ENCODE data around the gene FAAH2. TPM values are rescaled to one million over a fixed set of nuclear protein-coding genes. Genes with fewer than 3 reads are reported as not detected.

FAAH2 gene
- total and polyA plus RNA-seq, 9 of the 15 experiments (the other 6 are each of a cell fraction or from before 2014, with no cell fraction given): 0.07 to 1.1 (median 0.47) TPM

DNA sequence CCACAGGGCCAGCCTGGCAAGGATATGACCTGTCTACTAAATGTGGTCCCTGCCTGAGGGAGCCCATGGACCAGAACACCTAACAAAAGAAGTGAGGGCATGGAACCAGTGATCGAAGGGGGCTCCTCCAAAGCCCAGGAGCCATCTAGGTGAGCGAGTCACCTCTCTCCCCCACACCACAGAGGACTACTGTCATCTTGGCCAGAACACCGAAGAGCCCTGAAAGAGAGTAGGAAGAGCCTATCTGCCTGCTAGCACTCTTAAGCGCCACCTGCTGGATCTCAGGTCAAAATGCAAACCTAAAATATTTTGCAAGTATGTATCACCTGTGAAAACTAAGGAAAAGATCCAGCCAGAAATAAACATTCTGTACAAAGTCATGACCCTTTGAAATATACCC is 167.4 kb downstream of the FAAH2 start (continued):
- TF ChIP-seq ZNF398 (CRISPR knock-in tag; IDR thresholded peaks at IDR 0.05): no peak
- TF ChIP-seq HNRNPUL1 (IDR thresholded peaks at IDR 0.05; ENCODE audit: low read length): no peak
- no peak for TF ChIP-seq ESRRA (IDR thresholded peaks at IDR 0.05; ENCODE audit: borderline replicate concordance, low read depth)
- no peak for TF ChIP-seq HNRNPL (IDR thresholded peaks at IDR 0.05; ENCODE audit: low read depth, low read length)
- TF ChIP-seq RAD21 (CRISPR knock-in tag; conservative IDR thresholded peaks at IDR 0.05 in 1 of 2, IDR thresholded peaks at IDR 0.05 in 1 of 2): peak in 1 of 2 experiments; percentile 48; a peak in 2 of 4 replicates
- TF ChIP-seq ZFPM2 (CRISPR knock-in tag; IDR thresholded peaks at IDR 0.05): no peak
- no peak for TF ChIP-seq HNRNPLL (IDR thresholded peaks at IDR 0.05; ENCODE audit: low read depth, low read length, poor library complexity, severe bottlenecking)
- no peak for TF ChIP-seq CREB1 (IDR thresholded peaks at IDR 0.05)
- TF ChIP-seq CREB1 (CRISPR knock-in tag; IDR thresholded peaks at IDR 0.05): no peak

- no peak overlapping the region for H3K4me2 ChIP-seq (ENCODE audit: insufficient read depth, low read length)
- in situ Hi-C loops (cut with MboI): no loop called here
- no peaks in the 10 kb centered on the region for H3K4me1 ChIP-seq (replicated peaks in 1 of 2; ENCODE audit: control insufficient read depth in 2 of 2, insufficient read depth in 2 of 2, low read length in 2 of 2)
- intact Hi-C loops (cut with micrococcal nuclease): no loop called here
- DNase-seq (ENCODE audit: extremely low read depth in 1 of 4, low spot score in 3 of 4) (no peak), ATAC-seq (no peak), FAIRE-seq (no peak)
- H3K9me3 ChIP-seq (replicated peaks; ENCODE audit: control insufficient read depth, insufficient read depth, low read depth, low read length): no peaks in the 10 kb centered on the region
- ChIA-PET POLR2A (no interaction called here), CTCF (ENCODE audit: low intra/inter-chr PET ratio) (no interaction called here)
- H3K4me3 ChIP-seq: no peak overlapping the region
- no peaks in the 10 kb centered on the region for H3K9me1 ChIP-seq (ENCODE audit: control insufficient read depth, insufficient read depth, low read length)
- no peak overlapping the region for H2AFZ ChIP-seq (ENCODE audit: low read depth, low read length)
- no peak overlapping the region for H3K27ac ChIP-seq (ENCODE audit: extremely low read depth, low read depth, low read length)
- no peaks in the 10 kb centered on the region for H4K20me1 ChIP-seq (replicated peaks; ENCODE audit: control insufficient read depth, insufficient read depth, low read length)
- TF ChIP-seq, protein P1, sequence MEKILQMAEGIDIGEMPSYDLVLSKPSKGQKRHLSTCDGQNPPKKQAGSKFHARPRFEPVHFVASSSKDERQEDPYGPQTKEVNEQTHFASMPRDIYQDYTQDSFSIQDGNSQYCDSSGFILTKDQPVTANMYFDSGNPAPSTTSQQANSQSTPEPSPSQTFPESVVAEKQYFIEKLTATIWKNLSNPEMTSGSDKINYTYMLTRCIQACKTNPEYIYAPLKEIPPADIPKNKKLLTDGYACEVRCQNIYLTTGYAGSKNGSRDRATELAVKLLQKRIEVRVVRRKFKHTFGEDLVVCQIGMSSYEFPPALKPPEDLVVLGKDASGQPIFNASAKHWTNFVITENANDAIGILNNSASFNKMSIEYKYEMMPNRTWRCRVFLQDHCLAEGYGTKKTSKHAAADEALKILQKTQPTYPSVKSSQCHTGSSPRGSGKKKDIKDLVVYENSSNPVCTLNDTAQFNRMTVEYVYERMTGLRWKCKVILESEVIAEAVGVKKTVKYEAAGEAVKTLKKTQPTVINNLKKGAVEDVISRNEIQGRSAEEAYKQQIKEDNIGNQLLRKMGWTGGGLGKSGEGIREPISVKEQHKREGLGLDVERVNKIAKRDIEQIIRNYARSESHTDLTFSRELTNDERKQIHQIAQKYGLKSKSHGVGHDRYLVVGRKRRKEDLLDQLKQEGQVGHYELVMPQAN (IDR thresholded peaks at IDR 0.05; ENCODE audit: borderline replicate concordance): no peak
- no peak for TF ChIP-seq SMARCA4 (IDR thresholded peaks at IDR 0.05)
- TF ChIP-seq ZNF121 (CRISPR knock-in tag; conservative IDR thresholded peaks at IDR 0.05): no peak
- TF ChIP-seq TGIF2 (CRISPR knock-in tag; IDR thresholded peaks at IDR 0.05): no peak
- no peak for TF ChIP-seq MCM5 (IDR thresholded peaks at IDR 0.05; ENCODE audit: low read depth)
- TF ChIP-seq NR4A1 (CRISPR knock-in tag; IDR thresholded peaks at IDR 0.05): no peak
- TF ChIP-seq NR4A1 (tag; IDR thresholded peaks at IDR 0.05): no peak
- no peak for TF ChIP-seq ZZZ3 (IDR thresholded peaks at IDR 0.05)
- no peak for TF ChIP-seq KDM5B (IDR thresholded peaks at IDR 0.05; ENCODE audit: insufficient replicate concordance, low read depth, low read length)
- no peak for TF ChIP-seq MYBL2 (IDR thresholded peaks at IDR 0.05; ENCODE audit: low read depth)
- TF ChIP-seq MYBL2 (CRISPR knock-in tag; IDR thresholded peaks at IDR 0.05; ENCODE audit: borderline replicate concordance): no peak
- WGBS (ENCODE audit: insufficient coverage, low coverage, missing lambda C conversion rate): 0% methylated on average over 5 of the region's 6 CpGs
- H3K79me2 ChIP-seq (ENCODE audit: control insufficient read depth, insufficient read depth, low read length): no peaks in the 10 kb centered on the region
- H3K36me3 ChIP-seq (ENCODE audit: control insufficient read depth, insufficient read depth, low read length): no peaks in the 10 kb centered on the region
- no peaks in the 10 kb centered on the region for H3K27me3 ChIP-seq (ENCODE audit: control insufficient read depth in 2 of 2, insufficient read depth in 2 of 2, low read length in 2 of 2)
- no peak overlapping the region for H3K9ac ChIP-seq (ENCODE audit: insufficient read depth in 1 of 2, low read depth in 2 of 2, low read length in 2 of 2)
- no TSS peak for BruUV-seq (replicated peaks)
These were observed 195.0 kb downstream of the FAAH2 start for GRCh38 chrX:57481514-57481913.

Measured in K562 (cell line).